HG02938 (cell line): ENCODE results near the gene APBB2.

Source experiments
- ATAC-seq: cut with Tn5 transposase; IDR thresholded peaks from one replicate; pipeline ENCODE4 v1.9.1; 2021; ENCODE audit warnings: mild to moderate bottlenecking, moderate library complexity; ENCODE audit not compliant: unreplicated experiment

Gene APBB2

GRCh38 chr4:41142376-41143310, 71.7 kb downstream of the APBB2 start:
- ATAC-seq, result no peak

GRCh38 chr4:41141900-41142299, 72.4 kb downstream of the APBB2 start:
- no peak for ATAC-seq

GRCh38 chr4:41140410-41140809, 73.9 kb downstream of the APBB2 start:
- no peak for ATAC-seq

GRCh38 chr4:41137879-41138278, 76.5 kb downstream of the APBB2 start:
- ATAC-seq, result no peak

GRCh38 chr4:41136456-41136855, 77.9 kb downstream of the APBB2 start:
- no peak for ATAC-seq

- no peak for ATAC-seq
These were observed 78.5 kb downstream of the APBB2 start for GRCh38 chr4:41135801-41136200.

- ATAC-seq, result no peak
These were observed 79.8 kb downstream of the APBB2 start for GRCh38 chr4:41134581-41134980.

- ATAC-seq, result no peak
These were observed 80.8 kb downstream of the APBB2 start for GRCh38 chr4:41133454-41134018.

GRCh38 chr4:41132055-41132683, 82.2 kb downstream of the APBB2 start:
- ATAC-seq, result no peak

GRCh38 chr4:41129936-41130440, 84.4 kb downstream of the APBB2 start:
- no peak for ATAC-seq

GRCh38 chr4:41129128-41129754, 85.1 kb downstream of the APBB2 start:
- ATAC-seq, result no peak

GRCh38 chr4:41125558-41126311, 88.6 kb downstream of the APBB2 start:
- no peak for ATAC-seq

- ATAC-seq, result no peak
These were observed 89.3 kb downstream of the APBB2 start for GRCh38 chr4:41124916-41125548.

GRCh38 chr4:41122775-41123174, 91.6 kb downstream of the APBB2 start:
- no peak for ATAC-seq

- ATAC-seq, result no peak
These were observed 92.0 kb downstream of the APBB2 start for GRCh38 chr4:41122309-41122708.

GRCh38 chr4:41121906-41122305, 92.4 kb downstream of the APBB2 start:
- no peak for ATAC-seq

- no peak for ATAC-seq
These were observed 93.8 kb downstream of the APBB2 start for GRCh38 chr4:41120297-41121217.

GRCh38 chr4:41119867-41120295, 94.5 kb downstream of the APBB2 start:
- no peak for ATAC-seq

- ATAC-seq, result no peak
These were observed 102.6 kb downstream of the APBB2 start for GRCh38 chr4:41111791-41112190.
